Erythroblast (primary cell): ENCODE data around the gene CDC45.

Experiments used
- GATA1 ChIP-seq: IDR thresholded peaks from 2 replicates; pipeline ENCODE4 v1.6.1; 2011; ENCODE audit warnings: low read depth, mild to moderate bottlenecking, control low read depth, low read length, moderate library complexity
- POLR2A ChIP-seq: IDR thresholded peaks from 2 replicates; pipeline ENCODE4 v1.6.1; 2011; ENCODE audit warnings: mild to moderate bottlenecking, low read length

DNA sequence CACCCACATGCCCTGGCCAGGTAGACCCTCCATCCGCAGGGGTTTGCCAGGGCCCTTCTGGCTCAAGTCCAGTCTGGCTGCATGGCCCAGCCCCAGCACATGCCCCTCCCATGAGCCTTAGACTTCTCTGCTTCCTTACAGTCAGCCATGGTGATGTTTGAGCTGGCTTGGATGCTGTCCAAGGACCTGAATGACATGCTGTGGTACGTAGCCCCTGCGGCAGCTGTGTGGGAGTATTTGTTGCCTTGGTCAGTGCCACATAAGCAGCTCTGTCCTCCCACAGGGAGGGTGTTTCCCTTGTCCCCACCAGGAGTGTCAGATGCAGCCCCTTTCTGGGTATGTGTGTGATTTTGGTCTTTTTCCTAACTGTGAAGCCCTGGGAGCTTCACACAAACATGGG is 17.5 kb downstream of the CDC45 start:
- TF ChIP-seq GATA1: no peak
- TF ChIP-seq POLR2A: no peak
